Transverse colon (tissue), 4 donors: ENCODE data around the gene TRAF3IP3. TPM values are rescaled to one million over a fixed set of nuclear protein-coding genes. Genes with fewer than 3 reads are reported as not detected.

Experiments used
- DNase-seq: peaks from one replicate; pipeline ENCODE4 v3.0.0-alpha.2; 2019
- H3K27ac ChIP-seq, 4 donors: fragments of 200-600 bp; sonication (generic); 2 replicates each; pipeline ENCODE4 v1.5.1; 2016 to 2018; ENCODE audit warnings: inconsistent platforms in 4 of 4
- H3K27me3 ChIP-seq: fragments of 200-600 bp; sonication (generic); 2 replicates; pipeline ENCODE4 v1.5.1; 2017; ENCODE audit warnings: inconsistent platforms
- H3K36me3 ChIP-seq, 4 donors: fragments of 200-600 bp; sonication (generic); 2 replicates each; pipeline ENCODE4 v1.5.1; 2017 to 2019; ENCODE audit warnings: inconsistent platforms in 4 of 4
- H3K4me1 ChIP-seq, 4 donors: fragments of 200-600 bp; sonication (generic); 2 replicates each; pipeline ENCODE4 v1.5.1; 2017 to 2020; ENCODE audit warnings: inconsistent platforms in 4 of 4
- H3K4me3 ChIP-seq, 4 donors: fragments of 200-600 bp; sonication (generic); 1 replicate in 1 of 4; 2 replicates in 3 of 4; pipeline versions ENCODE4 v1.5.1 to v1.6.1; 2017 to 2019; ENCODE audit warnings: inconsistent platforms in 4 of 4
- H3K9me3 ChIP-seq, 2 donors: fragments of 200-600 bp; sonication (generic); 2 replicates each; pipeline ENCODE4 v1.5.1; 2017 to 2019; ENCODE audit warnings: inconsistent platforms in 2 of 2
- EP300 ChIP-seq: sonication (generic); formaldehyde crosslinking; IDR thresholded peaks from one replicate; pipeline ENCODE4 v1.6.1; 2017; ENCODE audit warnings: antibody characterized with exemption, low read depth
- POLR2A ChIP-seq: fragments of 450-650 bp; IDR thresholded peaks from one replicate; pipeline ENCODE4 v1.6.1; 2016; ENCODE audit warnings: antibody characterized with exemption, mild to moderate bottlenecking, moderate library complexity
- POLR2AphosphoS5 ChIP-seq, 3 donors: sonication (generic); formaldehyde crosslinking; IDR thresholded peaks; one replicate each; pipeline ENCODE4 v1.6.1; 2016; ENCODE audit warnings: antibody characterized with exemption in 3 of 3
- WGBS, 2 donors: methylation state at CpG; one replicate each; pipeline ENCODE4 v1.1.5; 2018; ENCODE audit warnings: low coverage in 1 of 2; 5-methylcytosine and 5-hydroxymethylcytosine counted together
- in situ Hi-C, 4 donors: fragments of 200-750 bp; cut with MboI; loops; one replicate each; pipeline versions ENCODE4 v1.15.0 to v1.15.1; 2017; ENCODE audit warnings: low sequenced_read_pairs in 3 of 4, low pct_ligation_motif_present in 1 of 4, low pct_unique_long_range_greater_than_20kb in 1 of 4
- intact Hi-C: fragments of 100-400 bp; cut with DNase I; formaldehyde crosslinking; loops from one replicate; pipeline ENCODE4 v1.15.1; 2023; ENCODE audit warnings: low total_unique reads
- total RNA-seq, 4 donors: library from RNA; depleted of rRNA; stranded (reverse); fragments of >200 nt; gene quantifications; one replicate each; pipeline ENCODE4 v1.1.0, GENCODE V29; 2016
- TF ChIP-seq, protein P1 (sequence below), 5 experiments: fragments of 200-600 bp in 3 of 5; fragments of 450-650 bp in 2 of 5; sonication (generic) in 3 of 5; IDR thresholded peaks; 1 replicate in 2 of 5; 2 replicates in 3 of 5; pipeline ENCODE4 v1.5.1; 2016 to 2017; ENCODE audit warnings: antibody characterized with exemption in 5 of 5, inconsistent platforms in 3 of 5, mild to moderate bottlenecking in 2 of 5, moderate library complexity in 1 of 5

TRAF3IP3 gene
- total RNA-seq, 4 donors from 2014 or later = 2.3 to 17.6 (median 6.8) TPM

GRCh38 chr1:209784265-209785169 lies 28.7 kb downstream of the TRAF3IP3 start, which contains the start of gene C1orf74:
Gene C1orf74 (minus strand): TSS chr1:209784559. CDS start chr1:209783634, 925 bp downstream.
- no peaks in the 10 kb centered on the region for H3K27me3 ChIP-seq
- H3K9me3 ChIP-seq = no peaks in the 10 kb centered on the region
- DNase-seq = peak; percentile 99
- H3K4me3 ChIP-seq = peak within 1 kb of the TSS; percentile 46 to 76 (median 68)
- H3K4me1 ChIP-seq = peaks cover 13 to 50% (median 25%) of the 10 kb centered on the region in 4 donors
- peak; percentile 79 for TF ChIP-seq POLR2A
- TF ChIP-seq, protein P1, sequence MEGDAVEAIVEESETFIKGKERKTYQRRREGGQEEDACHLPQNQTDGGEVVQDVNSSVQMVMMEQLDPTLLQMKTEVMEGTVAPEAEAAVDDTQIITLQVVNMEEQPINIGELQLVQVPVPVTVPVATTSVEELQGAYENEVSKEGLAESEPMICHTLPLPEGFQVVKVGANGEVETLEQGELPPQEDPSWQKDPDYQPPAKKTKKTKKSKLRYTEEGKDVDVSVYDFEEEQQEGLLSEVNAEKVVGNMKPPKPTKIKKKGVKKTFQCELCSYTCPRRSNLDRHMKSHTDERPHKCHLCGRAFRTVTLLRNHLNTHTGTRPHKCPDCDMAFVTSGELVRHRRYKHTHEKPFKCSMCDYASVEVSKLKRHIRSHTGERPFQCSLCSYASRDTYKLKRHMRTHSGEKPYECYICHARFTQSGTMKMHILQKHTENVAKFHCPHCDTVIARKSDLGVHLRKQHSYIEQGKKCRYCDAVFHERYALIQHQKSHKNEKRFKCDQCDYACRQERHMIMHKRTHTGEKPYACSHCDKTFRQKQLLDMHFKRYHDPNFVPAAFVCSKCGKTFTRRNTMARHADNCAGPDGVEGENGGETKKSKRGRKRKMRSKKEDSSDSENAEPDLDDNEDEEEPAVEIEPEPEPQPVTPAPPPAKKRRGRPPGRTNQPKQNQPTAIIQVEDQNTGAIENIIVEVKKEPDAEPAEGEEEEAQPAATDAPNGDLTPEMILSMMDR (IDR thresholded peaks at IDR 0.05) = peak in 1 of 5 experiments; percentile 22
- TF ChIP-seq POLR2AphosphoS5 (IDR thresholded peaks at IDR 0.05) = peak; percentile 89
- peak; percentile 7 for TF ChIP-seq EP300
- in situ Hi-C loops (no loop called here), intact Hi-C loops (no loop called here)
- peaks cover 0 to 7% (median 0%) of the 10 kb centered on the region in 4 donors for H3K36me3 ChIP-seq
- WGBS, 2 donors = 0 to 3% methylated on average over 4 to 45 of the region's 48 CpGs
- H3K27ac ChIP-seq = peak within 1 kb of the TSS; percentile 85 to 89 (median 88)

GRCh38 chr1:209785592-209785991 lies 29.7 kb downstream of the TRAF3IP3 start:
- intact Hi-C loops = no loop called here
- no peak for TF ChIP-seq POLR2AphosphoS5 (IDR thresholded peaks at IDR 0.05)
- WGBS, 2 donors = 95 to 98% methylated on average over 4 of the region's 4 CpGs
- H3K27ac ChIP-seq = peak overlapping the region in 2 of 4 donors; percentile 85 to 89
- peaks cover 0 to 7% (median 0%) of the 10 kb centered on the region in 4 donors for H3K36me3 ChIP-seq
- H3K9me3 ChIP-seq = no peaks in the 10 kb centered on the region
- DNase-seq = no peak
- in situ Hi-C loops = no loop called here
- no peak overlapping the region for H3K4me3 ChIP-seq
- no peaks in the 10 kb centered on the region for H3K27me3 ChIP-seq
- H3K4me1 ChIP-seq = peaks cover 13 to 52% (median 26%) of the 10 kb centered on the region in 4 donors

GRCh38 chr1:209786146-209786545 lies 30.3 kb downstream of the TRAF3IP3 start:
- H3K4me3 ChIP-seq = no peak overlapping the region
- 47 to 66% methylated on average over 4 of the region's 4 CpGs for WGBS, 2 donors
- peak overlapping the region in 2 of 4 donors; percentile 64 to 89 for H3K27ac ChIP-seq
- intact Hi-C loops = no loop called here
- TF ChIP-seq, protein P1 (IDR thresholded peaks at IDR 0.05) = no peak
- no peak for TF ChIP-seq EP300
- TF ChIP-seq POLR2AphosphoS5 (IDR thresholded peaks at IDR 0.05) = no peak
- TF ChIP-seq POLR2A = no peak
- no peak for DNase-seq
- H3K27me3 ChIP-seq = no peaks in the 10 kb centered on the region
- in situ Hi-C loops = no loop called here
- H3K36me3 ChIP-seq = peaks cover 0 to 7% (median 0%) of the 10 kb centered on the region in 4 donors
- H3K9me3 ChIP-seq = no peaks in the 10 kb centered on the region
- H3K4me1 ChIP-seq = peaks cover 13 to 55% (median 27%) of the 10 kb centered on the region in 4 donors

- Histone ChIP-seq H3K27ac (peak overlapping the region; percentile 64 to 80 (median 69)), H3K4me1 (peaks cover 13 to 69% (median 34%) of the 10 kb centered on the region in 4 donors), H3K9me3 (no peaks in the 10 kb centered on the region), H3K4me3 (no peak overlapping the region), H3K36me3 (peaks cover 0 to 7% (median 0%) of the 10 kb centered on the region in 4 donors), H3K27me3 (no peaks in the 10 kb centered on the region)
- peak; percentile 54 for DNase-seq
- in situ Hi-C loops = no loop called here
- TF ChIP-seq, protein P1 (IDR thresholded peaks at IDR 0.05) = no peak
- TF ChIP-seq POLR2AphosphoS5 (IDR thresholded peaks at IDR 0.05) (no peak), POLR2A (no peak), EP300 (no peak)
- intact Hi-C loops = no loop called here
- WGBS, 2 donors = 17 to 30% methylated on average over 2 of the region's 2 CpGs
Measured at GRCh38 chr1:209787551-209787950, 31.7 kb downstream of the TRAF3IP3 start.
